ENCODE results near the gene CKAP4. TPM values are rescaled to one million over a fixed set of nuclear protein-coding genes. Genes with fewer than 3 reads are reported as not detected.

Gene CKAP4
- total RNA-seq, 1 experiment from 2014 or later, result 62.4 TPM

- peaks cover 2% of the 10 kb centered on the region for H3K23me2 ChIP-seq (ENCODE audit: insufficient read length, low read depth, low read length, poor library complexity, severe bottlenecking)
- no peak overlapping the region for H3K27ac ChIP-seq (ENCODE audit: insufficient read length, low read depth, low read length)
- H2BK15ac ChIP-seq (ENCODE audit: low read depth, low read length), result no peak overlapping the region
- TF ChIP-seq, protein P1, sequence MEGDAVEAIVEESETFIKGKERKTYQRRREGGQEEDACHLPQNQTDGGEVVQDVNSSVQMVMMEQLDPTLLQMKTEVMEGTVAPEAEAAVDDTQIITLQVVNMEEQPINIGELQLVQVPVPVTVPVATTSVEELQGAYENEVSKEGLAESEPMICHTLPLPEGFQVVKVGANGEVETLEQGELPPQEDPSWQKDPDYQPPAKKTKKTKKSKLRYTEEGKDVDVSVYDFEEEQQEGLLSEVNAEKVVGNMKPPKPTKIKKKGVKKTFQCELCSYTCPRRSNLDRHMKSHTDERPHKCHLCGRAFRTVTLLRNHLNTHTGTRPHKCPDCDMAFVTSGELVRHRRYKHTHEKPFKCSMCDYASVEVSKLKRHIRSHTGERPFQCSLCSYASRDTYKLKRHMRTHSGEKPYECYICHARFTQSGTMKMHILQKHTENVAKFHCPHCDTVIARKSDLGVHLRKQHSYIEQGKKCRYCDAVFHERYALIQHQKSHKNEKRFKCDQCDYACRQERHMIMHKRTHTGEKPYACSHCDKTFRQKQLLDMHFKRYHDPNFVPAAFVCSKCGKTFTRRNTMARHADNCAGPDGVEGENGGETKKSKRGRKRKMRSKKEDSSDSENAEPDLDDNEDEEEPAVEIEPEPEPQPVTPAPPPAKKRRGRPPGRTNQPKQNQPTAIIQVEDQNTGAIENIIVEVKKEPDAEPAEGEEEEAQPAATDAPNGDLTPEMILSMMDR (conservative IDR thresholded peaks at IDR 0.05), result no peak
- Mint-ChIP-seq H3K27ac (no peak overlapping the region; a peak in 1 of 7 replicates), H3K36me3 (ENCODE audit: insufficient read depth in 1 of 3, low read depth in 3 of 3) (peaks cover 25 to 43% (median 42%) of the 10 kb centered on the region in 3 experiments), H3K9me3 (peaks cover 0 to 2% of the 10 kb centered on the region in 2 experiments; a peak in 1 of 5 replicates), H3K4me3 (no peak overlapping the region), H3K27me3 (ENCODE audit: low read depth) (no peaks in the 10 kb centered on the region), H3K4me1 (peaks cover 0 to 4% of the 10 kb centered on the region in 2 experiments; a peak in 1 of 4 replicates)
- H3K4ac ChIP-seq (ENCODE audit: low read depth, low read length), result no peak overlapping the region
- H3K27me3 ChIP-seq (ENCODE audit: insufficient read depth, low read length), result no peaks in the 10 kb centered on the region
- H2BK120ac ChIP-seq (ENCODE audit: low read depth, low read length, poor library complexity, severe bottlenecking), result no peak overlapping the region
- H3K9ac ChIP-seq (ENCODE audit: extremely low read depth, insufficient read length, low read length), result no peak overlapping the region
- H3T11ph ChIP-seq (ENCODE audit: low read length), result no peak overlapping the region
- no peak overlapping the region for H4K8ac ChIP-seq (replicated peaks; ENCODE audit: insufficient read length, low read depth, low read length)
- H3K4me2 ChIP-seq (ENCODE audit: insufficient read depth, insufficient read length, low read length), result no peak overlapping the region
- H3K14ac ChIP-seq (ENCODE audit: insufficient read depth, low read length), result no peak overlapping the region
- DNase-seq, result no peak
- no peak overlapping the region for H3K56ac ChIP-seq (ENCODE audit: insufficient read length, low read depth, low read length)
- no peak overlapping the region for H3K23ac ChIP-seq (ENCODE audit: insufficient read length, low read depth, low read length)
- no peak overlapping the region for H2BK5ac ChIP-seq (ENCODE audit: insufficient read length, low read length)
- H2BK20ac ChIP-seq (ENCODE audit: low read depth, low read length, poor library complexity, severe bottlenecking), result no peak overlapping the region
- H4K5ac ChIP-seq (ENCODE audit: insufficient read length, low read depth, low read length), result no peak overlapping the region
- no peaks in the 10 kb centered on the region for H3K79me1 ChIP-seq (ENCODE audit: insufficient read depth, low read depth, low read length, poor library complexity, severe bottlenecking)
- H4K91ac ChIP-seq (ENCODE audit: insufficient read length, low read depth, low read length), result no peak overlapping the region
- no peak overlapping the region for H2AFZ ChIP-seq (ENCODE audit: low read length)
- no peak overlapping the region for H3K18ac ChIP-seq (ENCODE audit: insufficient read length, low read depth, low read length)
- H4K20me1 ChIP-seq (ENCODE audit: control insufficient read depth, insufficient read depth, insufficient read length), result no peaks in the 10 kb centered on the region
- no peak overlapping the region for H2AK5ac ChIP-seq (ENCODE audit: insufficient read length, low read length)
- WGBS (ENCODE audit: extremely low coverage, insufficient read length, low lambda C conversion rate), result no CpG with 5 or more reads among the region's 37 CpGs
- no peaks in the 10 kb centered on the region for H3K4me1 ChIP-seq (ENCODE audit: insufficient read depth, low read length)
- no peaks in the 10 kb centered on the region for H3K79me2 ChIP-seq (ENCODE audit: insufficient read depth, low read length)
- H2BK12ac ChIP-seq (ENCODE audit: insufficient read length, low read depth, low read length), result no peak overlapping the region
- H3K9me3 ChIP-seq (ENCODE audit: control insufficient read depth, low read depth, low read length), result no peaks in the 10 kb centered on the region
Observed at GRCh38 chr12:106239241-106239950, 8.4 kb downstream of the CKAP4 start.

Measured in H9 (cell line).